Omental fat pad (tissue), 4 donors: ENCODE results near the gene FBXO41. TPM values are rescaled to one million over a fixed set of nuclear protein-coding genes. Genes with fewer than 3 reads are reported as not detected.

Experiments used
- ATAC-seq: fragments of 150-250 bp; one replicate; pipeline ENCODE4 v1.9.1; 2016; ENCODE audit warnings: mild to moderate bottlenecking, moderate library complexity; ENCODE audit not compliant: low FRiP score
- DNase-seq: peaks from one replicate; pipeline ENCODE4 v3.0.0-alpha.2; 2019; ENCODE audit warnings: low spot score
- CTCF ChIP-seq, 3 donors: fragments of 450-650 bp; IDR thresholded peaks; one replicate each; pipeline ENCODE4 v1.5.1; 2016 to 2017; ENCODE audit warnings: antibody characterized with exemption in 3 of 3, mild to moderate bottlenecking in 3 of 3, moderate library complexity in 2 of 3
- total RNA-seq, 4 donors: library from RNA; depleted of rRNA; stranded (reverse); fragments of >200 nt; gene quantifications; one replicate each; pipeline ENCODE4 v1.1.0, GENCODE V29; 2016

Gene FBXO41
- total RNA-seq = 1 to 10 TPM; 1.1 to 3.1 (median 2.0) TPM

- DNase-seq (no peak), ATAC-seq (peak; percentile 65)
Measured at GRCh38 chr2:73284296-73285158, at the start of gene FBXO41. Gene FBXO41, minus strand, starts transcription at chr2:73284478. Its CDS starts 14,848 bp downstream, at chr2:73269630.

GRCh38 chr2:73334045-73334444, 49.8 kb upstream of the FBXO41 start:
- TF ChIP-seq CTCF (IDR thresholded peaks at IDR 0.05) = no peak
- no peak for DNase-seq

More at GRCh38 chr2:73284296-73285158, at the start of gene FBXO41:
- no peak for TF ChIP-seq CTCF (IDR thresholded peaks at IDR 0.05)

GRCh38 chr2:73333564-73333963, 49.3 kb upstream of the FBXO41 start:
- no peak for TF ChIP-seq CTCF (IDR thresholded peaks at IDR 0.05)
- ATAC-seq = no peak

More at GRCh38 chr2:73334045-73334444, 49.8 kb upstream of the FBXO41 start:
- no peak for ATAC-seq

GRCh38 chr2:73324126-73324725, 39.9 kb upstream of the FBXO41 start:
- ATAC-seq (no peak), DNase-seq (no peak)
- TF ChIP-seq CTCF (IDR thresholded peaks at IDR 0.05) = no peak

More at GRCh38 chr2:73333564-73333963, 49.3 kb upstream of the FBXO41 start:
- DNase-seq = no peak

- no peak for TF ChIP-seq CTCF (IDR thresholded peaks at IDR 0.05)
- ATAC-seq (no peak), DNase-seq (no peak)
Measured at GRCh38 chr2:73323551-73323950, 39.3 kb upstream of the FBXO41 start.

- no peak for TF ChIP-seq CTCF (IDR thresholded peaks at IDR 0.05)
- DNase-seq = no peak
- no peak for ATAC-seq
Measured at GRCh38 chr2:73314441-73314840, 30.2 kb upstream of the FBXO41 start.
